Iris pigment epithelial cell (primary cell): ENCODE measurements around the gene ZNF341.
"Not testable (repeated sequence)": the region's sequence is repeated elsewhere in the genome, so short reads cannot be mapped to it uniquely, and the experiment has no call there.

ENCODE experiments used
- DNase-seq: peaks from one replicate; pipeline ENCODE4 v3.0.0-alpha.2; 2011; ENCODE audit warnings: low read depth

The ZNF341 gene

GRCh38 chr20:33730946-33731692, 677 bp upstream of the ZNF341 start:
- DNase-seq = no peak

- DNase-seq = peak; percentile 82
Measured at GRCh38 chr20:33732166-33732970, 572 bp downstream of the ZNF341 start.

GRCh38 chr20:33733654-33734576, 2.1 kb downstream of the ZNF341 start:
- peak; percentile 86 for DNase-seq

GRCh38 chr20:33736962-33737361, 5.2 kb downstream of the ZNF341 start:
- DNase-seq = no peak

- DNase-seq = no peak
Measured at GRCh38 chr20:33739493-33739892, 7.7 kb downstream of the ZNF341 start.

GRCh38 chr20:33740189-33740588, 8.4 kb downstream of the ZNF341 start:
- DNase-seq = no peak

- DNase-seq = no peak
Measured at GRCh38 chr20:33744181-33744580, 12.4 kb downstream of the ZNF341 start.

GRCh38 chr20:33744773-33745385, 13.1 kb downstream of the ZNF341 start:
- DNase-seq = no peak

- no peak for DNase-seq
Measured at GRCh38 chr20:33746325-33746998, 14.7 kb downstream of the ZNF341 start.

- no peak for DNase-seq
Measured at GRCh38 chr20:33751775-33752174, 20.0 kb downstream of the ZNF341 start.

GRCh38 chr20:33753143-33753542, 21.3 kb downstream of the ZNF341 start:
- no peak for DNase-seq

GRCh38 chr20:33753763-33754162, 22.0 kb downstream of the ZNF341 start:
- peak; percentile 59 for DNase-seq

GRCh38 chr20:33755936-33756490, 24.2 kb downstream of the ZNF341 start:
- DNase-seq = not testable (repeated sequence)

GRCh38 chr20:33757046-33757445, 25.2 kb downstream of the ZNF341 start:
- DNase-seq = no peak

- no peak for DNase-seq
Measured at GRCh38 chr20:33757458-33757857, 25.7 kb downstream of the ZNF341 start.

- DNase-seq = no peak
Measured at GRCh38 chr20:33761698-33762250, 30.0 kb downstream of the ZNF341 start.

- no peak for DNase-seq
Measured at GRCh38 chr20:33765099-33765498, 33.3 kb downstream of the ZNF341 start.

- no peak for DNase-seq
Measured at GRCh38 chr20:33765592-33765991, 33.8 kb downstream of the ZNF341 start.

- no peak for DNase-seq
Measured at GRCh38 chr20:33766686-33767085, 34.9 kb downstream of the ZNF341 start.

GRCh38 chr20:33767777-33768138, 36.0 kb downstream of the ZNF341 start:
- no peak for DNase-seq

- DNase-seq = no peak
Measured at GRCh38 chr20:33769043-33769442, 37.2 kb downstream of the ZNF341 start.
